NCI-H1105 treated with DMSO at 0.1 percent for 48 hours (cell line): ENCODE measurements around the gene IRF7.

Source experiments
- DNase-seq: peaks from one replicate; lab custom pipeline; 2025; lab: John Stamatoyannopoulos, UW

The IRF7 gene

DNA sequence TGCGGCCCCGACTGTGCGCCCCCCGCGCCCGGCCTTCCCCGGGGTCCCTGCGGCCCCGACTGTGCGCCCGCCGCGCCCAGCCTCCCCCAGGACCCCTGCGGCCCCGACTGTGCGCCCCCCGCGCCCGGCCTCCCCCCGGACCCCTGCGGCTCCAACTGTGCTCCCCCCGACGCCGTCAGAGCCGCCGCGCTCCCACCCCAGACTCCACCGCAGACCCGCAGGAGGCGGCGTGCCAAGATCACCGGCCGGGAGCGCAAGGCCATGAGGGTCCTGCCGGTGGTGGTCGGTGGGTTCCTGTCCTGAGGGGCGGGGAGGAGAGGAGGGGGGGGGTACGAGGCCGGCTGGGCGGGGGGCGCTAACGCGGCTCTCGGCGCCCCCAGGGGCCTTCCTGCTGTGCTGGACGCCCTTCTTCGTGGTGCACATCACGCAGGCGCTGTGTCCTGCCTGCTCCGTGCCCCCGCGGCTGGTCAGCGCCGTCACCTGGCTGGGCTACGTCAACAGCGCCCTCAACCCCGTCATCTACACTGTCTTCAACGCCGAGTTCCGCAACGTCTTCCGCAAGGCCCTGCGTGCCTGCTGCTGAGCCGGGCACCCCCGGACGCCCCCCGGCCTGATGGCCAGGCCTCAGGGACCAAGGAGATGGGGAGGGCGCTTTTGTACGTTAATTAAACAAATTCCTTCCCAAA lies 24.4 kb upstream of the IRF7 start:
- no peak for DNase-seq

DNA sequence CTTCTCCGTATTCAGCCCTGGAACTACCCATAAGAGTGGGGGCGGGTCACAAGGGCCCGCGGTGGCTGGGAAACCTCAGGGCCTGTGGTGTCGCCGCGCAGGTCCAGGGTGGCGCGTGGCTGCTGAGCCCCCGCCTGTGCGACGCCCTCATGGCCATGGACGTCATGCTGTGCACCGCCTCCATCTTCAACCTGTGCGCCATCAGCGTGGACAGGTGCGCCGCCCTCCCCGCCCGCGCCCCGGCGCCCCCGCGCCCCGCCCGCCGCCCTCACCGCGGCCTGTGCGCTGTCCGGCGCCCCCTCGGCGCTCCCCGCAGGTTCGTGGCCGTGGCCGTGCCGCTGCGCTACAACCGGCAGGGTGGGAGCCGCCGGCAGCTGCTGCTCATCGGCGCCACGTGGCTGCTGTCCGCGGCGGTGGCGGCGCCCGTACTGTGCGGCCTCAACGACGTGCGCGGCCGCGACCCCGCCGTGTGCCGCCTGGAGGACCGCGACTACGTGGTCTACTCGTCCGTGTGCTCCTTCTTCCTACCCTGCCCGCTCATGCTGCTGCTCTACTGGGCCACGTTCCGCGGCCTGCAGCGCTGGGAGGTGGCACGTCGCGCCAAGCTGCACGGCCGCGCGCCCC lies 23.7 kb upstream of the IRF7 start:
- no peak for DNase-seq

DNA sequence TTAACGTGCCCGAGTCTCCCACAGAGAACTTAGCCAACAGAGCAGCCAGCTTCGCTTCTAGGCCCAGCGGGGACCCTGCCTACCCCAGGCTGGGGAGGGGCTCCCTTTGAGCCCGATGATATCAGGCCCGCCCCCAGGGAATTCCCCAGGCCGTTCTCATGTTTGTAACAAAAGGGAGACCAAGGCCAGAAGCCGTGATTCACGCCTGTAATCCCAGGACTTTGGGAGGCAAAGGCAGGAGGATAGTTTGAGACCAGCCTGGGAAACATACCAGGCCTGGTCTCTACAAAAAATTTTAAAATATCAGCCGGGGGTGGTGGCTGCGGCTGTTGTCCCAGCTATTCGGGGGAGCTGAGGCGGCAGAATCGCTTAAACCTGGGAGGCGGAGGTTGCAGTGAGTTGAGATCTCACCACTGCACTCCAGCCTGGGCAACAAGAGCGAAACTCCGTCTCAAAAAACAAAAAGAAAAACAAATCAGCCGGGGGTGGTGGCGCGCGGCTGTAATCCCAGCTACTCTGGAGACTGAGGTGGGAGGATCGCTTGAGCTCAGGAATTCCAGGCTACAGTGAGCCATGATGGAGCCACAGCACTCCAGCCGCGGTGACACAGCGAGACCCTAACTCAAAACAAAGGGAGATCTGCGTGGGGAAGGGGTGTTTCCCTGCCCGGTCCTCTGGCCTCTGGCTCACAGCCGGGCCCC lies 23.0 kb upstream of the IRF7 start:
- DNase-seq: no peak

DNA sequence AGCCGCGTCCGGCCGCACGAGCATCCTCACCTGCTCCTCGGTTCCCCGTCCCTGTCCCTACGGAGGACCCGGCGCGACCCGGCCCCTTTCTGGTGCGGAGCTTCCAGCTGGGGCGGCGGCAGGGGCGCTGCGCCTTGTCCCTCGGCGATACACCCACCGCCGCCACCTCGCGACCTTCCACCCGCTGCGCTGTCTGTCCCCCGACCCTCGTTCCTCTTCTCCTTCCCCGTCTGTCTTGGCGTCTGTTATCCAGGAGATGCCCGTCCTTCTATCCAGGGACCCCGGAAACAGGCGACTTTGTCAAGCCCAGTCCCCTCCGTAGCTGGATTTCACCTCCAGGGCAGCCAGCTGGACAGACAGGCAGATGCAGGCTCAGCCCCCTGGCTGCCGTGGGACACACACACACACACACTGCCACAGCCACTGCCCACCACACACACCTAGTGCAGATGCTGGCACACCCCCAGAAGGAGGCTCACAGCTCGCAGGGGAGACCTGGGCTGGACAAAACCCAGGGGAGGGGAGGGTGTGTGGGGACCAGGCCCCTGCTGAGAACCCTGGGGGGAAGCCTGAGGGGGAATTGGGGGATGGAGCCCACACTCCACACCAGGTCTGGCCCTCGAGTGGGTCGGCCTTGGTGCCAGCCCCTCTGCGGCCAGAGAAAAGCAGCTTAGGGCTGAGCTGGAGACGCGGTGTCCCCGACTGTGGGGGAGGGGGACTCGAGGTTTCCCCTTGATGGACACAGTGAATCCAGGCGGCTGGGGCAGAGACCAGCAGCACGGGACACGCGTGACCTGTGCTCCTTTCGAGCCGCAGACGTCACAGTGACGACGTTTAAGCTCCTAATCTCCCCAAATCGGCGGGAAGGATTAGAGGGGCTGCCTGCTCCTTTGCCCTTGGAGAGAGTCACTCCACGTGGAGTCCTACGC lies 22.1 kb upstream of the IRF7 start:
- no peak for DNase-seq

GRCh38 chr11:637333-637592 lies 21.5 kb upstream of the IRF7 start:
- no peak for DNase-seq

GRCh38 chr11:636511-637332 lies 21.0 kb upstream of the IRF7 start, which contains the start of gene DRD4:
Gene DRD4, plus strand, starts transcription at chr11:637269. Its CDS starts 36 bp downstream, at chr11:637305.
- no peak for DNase-seq

DNA sequence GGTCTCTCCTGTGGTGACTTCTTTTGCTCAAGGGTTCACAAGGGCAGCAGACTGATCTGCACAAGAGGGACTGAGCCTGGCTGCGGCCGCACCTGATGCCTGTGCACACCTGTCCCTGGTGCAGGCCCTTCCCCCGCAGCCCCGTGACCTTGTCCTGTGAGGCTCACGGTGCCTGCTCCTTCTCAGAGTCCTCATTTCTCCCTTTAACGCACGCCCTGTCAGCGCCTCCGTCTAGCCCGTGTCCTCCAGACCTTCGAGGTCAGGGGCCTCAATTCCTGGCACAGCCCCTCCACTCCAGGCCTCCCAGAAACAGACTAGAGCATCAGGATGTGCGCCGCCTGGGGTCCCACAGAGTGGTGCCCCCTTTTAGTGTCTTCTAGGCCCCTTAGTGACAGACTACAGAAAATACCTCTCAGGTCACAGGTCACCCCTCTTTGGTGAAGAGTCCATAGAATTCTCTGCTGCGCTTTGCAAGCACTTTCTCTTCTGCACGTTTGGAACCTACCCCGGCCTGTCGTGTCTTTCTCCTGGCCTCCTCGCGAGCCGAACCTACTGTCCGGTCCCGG lies 20.3 kb upstream of the IRF7 start:
- DNase-seq: no peak

DNA sequence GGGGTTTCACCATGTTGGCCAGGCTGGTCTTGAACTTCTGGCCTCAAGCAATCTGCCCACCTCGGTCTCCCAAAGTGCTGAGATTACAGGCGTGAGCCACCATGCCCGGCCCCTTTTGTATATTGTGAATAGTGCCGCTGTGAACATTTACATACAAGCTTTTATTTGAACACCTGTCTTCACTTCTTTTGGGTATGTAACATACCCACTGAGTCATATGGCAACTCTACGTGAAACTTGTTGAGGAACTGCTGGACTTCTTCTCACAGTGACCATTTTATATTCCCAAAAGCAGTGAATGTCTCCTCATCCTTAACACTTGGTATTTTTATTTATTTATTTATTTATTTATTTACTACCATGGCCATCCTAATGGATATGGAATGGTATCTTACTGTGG lies 15.1 kb upstream of the IRF7 start:
- no peak for DNase-seq

- DNase-seq: no peak
These were observed 13.5 kb upstream of the IRF7 start for GRCh38 chr11:629237-629583.

DNA sequence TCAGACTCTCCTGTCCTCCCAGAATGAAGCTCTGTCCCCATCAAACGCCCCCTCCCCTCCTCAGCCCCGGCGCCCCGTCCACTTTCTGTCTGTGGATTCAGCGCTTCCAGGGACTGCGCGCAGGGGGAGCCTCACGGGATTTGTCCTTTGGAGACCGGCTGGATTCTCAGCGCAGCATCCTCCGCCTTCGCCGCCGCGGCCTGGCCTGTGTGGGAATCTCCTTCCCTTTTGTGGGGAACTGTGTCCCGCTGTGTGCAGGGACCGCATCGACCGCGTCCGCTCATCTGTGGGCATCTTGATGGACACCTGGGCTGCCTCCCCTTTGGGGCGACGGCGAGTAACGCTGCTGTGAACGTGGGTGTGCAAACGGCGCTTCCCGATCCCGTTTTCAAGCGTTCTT lies 12.3 kb upstream of the IRF7 start:
- DNase-seq: no peak

- DNase-seq: no peak
These were observed 11.5 kb upstream of the IRF7 start for GRCh38 chr11:627308-627576.

DNA sequence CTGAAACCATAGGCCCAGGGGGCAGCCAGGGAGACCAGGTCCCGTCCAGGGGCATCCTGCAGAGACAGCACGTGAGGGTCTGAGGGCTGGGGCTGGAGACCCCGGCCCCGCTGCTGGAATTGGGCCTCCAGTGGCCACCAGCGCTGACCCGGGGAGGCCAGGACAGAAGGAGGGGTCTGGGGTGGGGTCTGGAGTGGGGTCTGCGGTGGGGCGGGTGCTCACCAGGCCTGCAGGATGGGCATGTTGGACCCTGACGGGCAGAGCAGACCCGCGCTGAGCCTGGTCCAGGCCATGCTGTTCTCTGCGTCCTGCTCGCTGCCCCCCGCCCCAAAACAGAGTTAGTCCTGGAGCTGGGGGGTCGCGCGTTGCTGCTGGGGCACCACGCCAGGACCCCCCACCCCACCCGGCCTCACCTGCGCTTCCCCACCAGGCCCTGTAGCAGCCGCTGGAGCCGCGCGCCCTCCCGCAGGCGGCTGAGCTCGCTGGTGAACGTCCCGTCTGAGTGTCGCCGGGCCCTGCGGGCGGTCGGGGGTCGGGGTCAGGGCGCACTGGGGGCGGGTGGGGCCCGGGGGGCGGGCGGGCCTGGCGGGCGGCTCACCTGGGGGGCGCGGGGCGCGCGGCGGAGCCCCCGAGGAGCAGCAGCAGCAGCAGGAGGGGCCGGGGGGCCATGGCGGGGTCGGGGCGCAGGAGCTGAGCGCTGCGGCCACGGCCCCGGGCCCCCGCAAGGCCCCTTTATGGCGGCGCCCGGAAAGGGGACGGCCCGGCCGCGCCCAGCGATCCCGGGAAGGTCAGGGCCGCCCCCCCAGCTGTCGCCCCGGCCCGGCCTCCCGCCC lies 10.9 kb upstream of the IRF7 start, which contains the start of gene SCT:
SCT (minus strand) TSS at position 707 of the 833 bp plus-strand sequence; CDS start at position 669, 38 bp downstream.
- no peak for DNase-seq

- no peak for DNase-seq
These were observed 10.0 kb upstream of the IRF7 start for GRCh38 chr11:625636-626268.

- DNase-seq: no peak
These were observed 9.2 kb upstream of the IRF7 start, which contains the start of gene CDHR5 for GRCh38 chr11:624705-625635. Gene CDHR5, minus strand, starts transcription at chr11:624955. Its CDS starts 53 bp downstream, at chr11:624902.

GRCh38 chr11:623999-624704 lies 8.4 kb upstream of the IRF7 start:
- DNase-seq: no peak

DNA sequence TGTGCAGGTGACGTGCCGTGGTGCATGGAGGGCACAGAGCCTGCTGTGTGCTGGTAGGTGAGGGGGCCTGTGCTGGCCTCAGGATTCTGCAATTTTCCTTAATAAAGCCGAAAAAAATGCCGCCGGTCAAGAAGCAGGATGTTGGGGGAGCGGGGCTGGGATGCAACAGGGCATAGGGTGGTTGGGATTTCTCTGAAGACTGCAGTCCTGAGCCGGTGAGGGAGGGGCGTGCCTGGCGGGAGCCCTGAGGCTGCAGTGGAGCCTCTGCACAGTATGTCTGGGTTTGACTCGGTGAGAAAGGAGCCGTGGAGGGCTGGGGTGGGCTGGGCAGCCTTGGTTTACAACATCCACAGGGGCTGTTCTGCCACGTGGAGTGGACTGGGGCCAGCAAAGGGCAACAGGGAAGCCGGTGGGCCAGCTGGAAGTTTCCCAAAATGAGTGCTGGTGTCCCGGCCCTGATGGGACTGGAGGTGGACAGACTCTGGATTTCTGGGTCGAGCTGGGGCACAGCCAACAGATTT lies 7.7 kb upstream of the IRF7 start:
- no peak for DNase-seq

- DNase-seq: no peak
These were observed 6.1 kb upstream of the IRF7 start for GRCh38 chr11:621838-622237.
